ENCODE measurements around the gene SLC17A4.
A peak's percentile ranks its signal among the peaks of the same experiment; 100 is the strongest.

Gene SLC17A4

GRCh38 chr6:25754535-25754934 lies at the start of gene SLC17A4:
Gene SLC17A4 (plus strand): TSS chr6:25754742. CDS start chr6:25761963, 7,221 bp downstream.
- Histone ChIP-seq H3K9me3 (replicated peaks in 1 of 11) (no peaks in the 10 kb centered on the region), H3K4me2 (no peak within 1 kb of the TSS), H3K27ac (no peak within 1 kb of the TSS), H3K9ac (no peak within 1 kb of the TSS), H3K4me3 (no peak within 1 kb of the TSS), H3K27me3 (no peaks in the 10 kb centered on the region), H3K36me3 (no peaks in the 10 kb centered on the region), H3K4me1 (peaks cover 0 to 5% (median 0%) of the 10 kb centered on the region in 10 experiments; a peak in 4 of 20 replicates), H4K20me1 (no peaks in the 10 kb centered on the region)
- no peak for TF ChIP-seq Cebpa-rat (IDR thresholded peaks at IDR 0.05)

- H3K36me3 ChIP-seq, result no peaks in the 10 kb centered on the region
- H3K4me3 ChIP-seq, result no peak overlapping the region
- no peak overlapping the region for H3K9ac ChIP-seq
- no peak overlapping the region for H3K27ac ChIP-seq
- H3K4me1 ChIP-seq, result no peaks in the 10 kb centered on the region
- H3K4me2 ChIP-seq, result no peak overlapping the region
- no peaks in the 10 kb centered on the region for H3K27me3 ChIP-seq
- H4K20me1 ChIP-seq, result no peaks in the 10 kb centered on the region
- H3K9me3 ChIP-seq (replicated peaks in 1 of 11), result peaks cover 0 to 3% (median 0%) of the 10 kb centered on the region in 11 experiments; a peak in 1 of 22 replicates
- no peak for TF ChIP-seq Cebpa-rat (IDR thresholded peaks at IDR 0.05)
These were observed 48.1 kb upstream of the SLC17A4 start for GRCh38 chr6:25706314-25707014.

- Histone ChIP-seq H3K27ac (no peak overlapping the region), H3K9ac (no peak overlapping the region), H3K9me3 (replicated peaks in 1 of 11) (peaks cover 0 to 7% (median 0%) of the 10 kb centered on the region in 11 experiments; a peak in 4 of 22 replicates), H3K4me2 (no peak overlapping the region), H4K20me1 (no peaks in the 10 kb centered on the region), H3K4me3 (no peak overlapping the region), H3K27me3 (no peaks in the 10 kb centered on the region), H3K36me3 (no peaks in the 10 kb centered on the region), H3K4me1 (peaks cover 0 to 7% (median 2%) of the 10 kb centered on the region in 10 experiments; a peak in 10 of 20 replicates)
- TF ChIP-seq Cebpa-rat (IDR thresholded peaks at IDR 0.05), result no peak
These were observed 44.8 kb upstream of the SLC17A4 start for GRCh38 chr6:25709761-25710160.

GRCh38 chr6:25710287-25710686 lies 44.3 kb upstream of the SLC17A4 start:
- Histone ChIP-seq H4K20me1 (no peaks in the 10 kb centered on the region), H3K4me1 (peaks cover 0 to 12% (median 7%) of the 10 kb centered on the region in 10 experiments; a peak in 10 of 20 replicates), H3K27me3 (no peaks in the 10 kb centered on the region), H3K4me2 (no peak overlapping the region), H3K9me3 (replicated peaks in 1 of 11) (peaks cover 0 to 7% (median 0%) of the 10 kb centered on the region in 11 experiments; a peak in 4 of 22 replicates), H3K4me3 (no peak overlapping the region), H3K36me3 (no peaks in the 10 kb centered on the region), H3K27ac (no peak overlapping the region), H3K9ac (no peak overlapping the region)
- TF ChIP-seq Cebpa-rat (IDR thresholded peaks at IDR 0.05), result peak in 6 of 11 experiments; percentile 21 to 84 (median 55); a peak in 9 of 22 replicates

GRCh38 chr6:25713824-25714223 lies 40.7 kb upstream of the SLC17A4 start:
- no peaks in the 10 kb centered on the region for H3K36me3 ChIP-seq
- H3K27me3 ChIP-seq, result no peaks in the 10 kb centered on the region
- no peak overlapping the region for H3K4me3 ChIP-seq
- no peak overlapping the region for H3K9ac ChIP-seq
- H3K4me2 ChIP-seq, result no peak overlapping the region
- H3K27ac ChIP-seq, result no peak overlapping the region
- no peak for TF ChIP-seq Cebpa-rat (IDR thresholded peaks at IDR 0.05)
- H3K9me3 ChIP-seq (replicated peaks in 1 of 11), result peaks cover 0 to 7% (median 0%) of the 10 kb centered on the region in 11 experiments; a peak in 4 of 22 replicates
- peaks cover 0 to 14% (median 7%) of the 10 kb centered on the region in 10 experiments; a peak in 10 of 20 replicates for H3K4me1 ChIP-seq
- H4K20me1 ChIP-seq, result no peaks in the 10 kb centered on the region

- TF ChIP-seq Cebpa-rat (IDR thresholded peaks at IDR 0.05), result no peak
- no peak overlapping the region for H3K4me3 ChIP-seq
- peak overlapping the region in 1 of 11 experiments; percentile 6; a peak in 1 of 22 replicates for H3K27ac ChIP-seq
- H3K4me1 ChIP-seq, result peaks cover 0 to 14% (median 7%) of the 10 kb centered on the region in 10 experiments; a peak in 10 of 20 replicates
- H3K9ac ChIP-seq, result no peak overlapping the region
- H3K9me3 ChIP-seq (replicated peaks in 1 of 11), result peaks cover 0 to 7% (median 0%) of the 10 kb centered on the region in 11 experiments; a peak in 4 of 22 replicates
- H4K20me1 ChIP-seq, result no peaks in the 10 kb centered on the region
- no peaks in the 10 kb centered on the region for H3K36me3 ChIP-seq
- H3K4me2 ChIP-seq, result peak overlapping the region in 6 of 11 experiments; percentile 1 to 53 (median 36); a peak in 11 of 22 replicates
- no peaks in the 10 kb centered on the region for H3K27me3 ChIP-seq
These were observed 39.8 kb upstream of the SLC17A4 start for GRCh38 chr6:25714765-25715164.

- no peaks in the 10 kb centered on the region for H3K27me3 ChIP-seq
- no peak for TF ChIP-seq Cebpa-rat (IDR thresholded peaks at IDR 0.05)
- H3K9ac ChIP-seq, result no peak overlapping the region
- peaks cover 0 to 14% (median 7%) of the 10 kb centered on the region in 10 experiments; a peak in 10 of 20 replicates for H3K4me1 ChIP-seq
- H3K36me3 ChIP-seq, result no peaks in the 10 kb centered on the region
- no peak overlapping the region for H3K4me3 ChIP-seq
- H3K9me3 ChIP-seq (replicated peaks in 1 of 11), result peaks cover 0 to 5% (median 0%) of the 10 kb centered on the region in 11 experiments; a peak in 4 of 22 replicates
- H4K20me1 ChIP-seq, result no peaks in the 10 kb centered on the region
- H3K4me2 ChIP-seq, result no peak overlapping the region; a peak in 1 of 22 replicates
- H3K27ac ChIP-seq, result no peak overlapping the region
These were observed 38.7 kb upstream of the SLC17A4 start for GRCh38 chr6:25715794-25716193.

- no peak overlapping the region for H3K4me3 ChIP-seq
- peaks cover 0 to 14% (median 7%) of the 10 kb centered on the region in 10 experiments; a peak in 10 of 20 replicates for H3K4me1 ChIP-seq
- no peak overlapping the region for H3K9ac ChIP-seq
- no peak for TF ChIP-seq Cebpa-rat (IDR thresholded peaks at IDR 0.05)
- no peaks in the 10 kb centered on the region for H3K9me3 ChIP-seq (replicated peaks in 1 of 11)
- H4K20me1 ChIP-seq, result no peaks in the 10 kb centered on the region
- no peaks in the 10 kb centered on the region for H3K27me3 ChIP-seq
- no peak overlapping the region for H3K27ac ChIP-seq
- H3K4me2 ChIP-seq, result no peak overlapping the region
- no peaks in the 10 kb centered on the region for H3K36me3 ChIP-seq
These were observed 36.4 kb upstream of the SLC17A4 start for GRCh38 chr6:25717866-25718740.
